Measurements from ENCODE around the gene AP1G1.

- TF ChIP-seq POLR2A (IDR thresholded peaks at IDR 0.05; ENCODE audit: low read depth, low read length) (no peak), CTCF (conservative IDR thresholded peaks at IDR 0.05; ENCODE audit: low read depth, low read length) (no peak), RAD21 (IDR thresholded peaks at IDR 0.05; ENCODE audit: low read length) (no peak), RFX5 (IDR thresholded peaks at IDR 0.05; ENCODE audit: low read depth, low read length) (no peak), CEBPB (IDR thresholded peaks at IDR 0.05; ENCODE audit: low read depth, low read length) (no peak), FOS (IDR thresholded peaks at IDR 0.05; ENCODE audit: low read depth, low read length) (no peak), SMC3 (IDR thresholded peaks at IDR 0.05; ENCODE audit: low read depth, low read length) (no peak), BHLHE40 (IDR thresholded peaks at IDR 0.05; ENCODE audit: low read depth, low read length) (no peak), RCOR1 (IDR thresholded peaks at IDR 0.05; ENCODE audit: insufficient replicate concordance, low read length) (no peak), NFE2L2 (IDR thresholded peaks at IDR 0.05; ENCODE audit: low read depth, low read length) (no peak), MAZ (IDR thresholded peaks at IDR 0.05; ENCODE audit: borderline replicate concordance, low read depth, low read length) (no peak), MAFK (IDR thresholded peaks at IDR 0.05; ENCODE audit: low read depth, low read length) (no peak), ELK1 (IDR thresholded peaks at IDR 0.05; ENCODE audit: borderline replicate concordance, low read depth, low read length) (no peak)
These were observed 31.4 kb upstream of the AP1G1 start for GRCh38 chr16:71840052-71840451.

All from IMR-90 (cell line).